Motor neuron (in vitro differentiated cells): ENCODE measurements around the gene RAET1L. TPM values are rescaled to one million over a fixed set of nuclear protein-coding genes. Genes with fewer than 3 reads are reported as not detected.

ENCODE experiments used
- ATAC-seq, 8 experiments: fragments of 200-7000 bp; cut with Tn5 transposase; replicated peaks in 6 of 8; 2 replicates each; pipeline ENCODE4 v1.8.0; 2021; ENCODE audit warnings: mild to moderate bottlenecking in 8 of 8, moderate library complexity in 8 of 8
- H3K27ac ChIP-seq, 2 donors: fragments of 250-450 bp; sonication (Bioruptor Pico); 2 replicates each; pipeline ENCODE4 v1.9.0; 2021; ENCODE audit warnings: antibody characterized with exemption in 2 of 2, mild to moderate bottlenecking in 2 of 2, moderate library complexity in 1 of 2
- H3K4me1 ChIP-seq, 2 donors: fragments of 250-450 bp; sonication (Bioruptor Pico); replicated peaks in 1 of 2; 2 replicates each; pipeline ENCODE4 v1.6.1; 2021; ENCODE audit warnings: antibody characterized with exemption in 2 of 2, mild to moderate bottlenecking in 2 of 2, moderate library complexity in 1 of 2
- H3K4me3 ChIP-seq, 5 donors: fragments of 250-450 bp; sonication (Bioruptor Pico); 2 replicates each; pipeline ENCODE4 v1.9.0; 2021; ENCODE audit warnings: antibody characterized with exemption in 5 of 5, mild to moderate bottlenecking in 5 of 5, moderate library complexity in 4 of 5
- WGBS, 10 experiments: fragments of 450-650 bp; shearing (Covaris generic); methylation state at CpG; one replicate each; pipeline ENCODE4 v1.0.0; 2022; 5-methylcytosine and 5-hydroxymethylcytosine counted together
- in situ Hi-C, 9 experiments: fragments of 400-800 bp; cut with MboI; loops; one replicate each; pipeline ENCODE4 v1.15.0; 2021; ENCODE audit warnings: low sequenced_read_pairs in 9 of 9, low pct_unique_long_range_greater_than_20kb in 2 of 9; ENCODE audit not compliant: unreplicated experiment in 9 of 9
- total RNA-seq, 8 experiments: library from RNA; unstranded; fragments of 300-600 nt; gene quantifications; 2 replicates each; pipeline versions ENCODE4 v1.2.3 to v1.2.4, GENCODE V29; 2022

The RAET1L gene
- total RNA-seq, 8 experiments from 2014 or later, result 1.9 to 55.3 (median 4.2) TPM; not detected in 4

- Histone ChIP-seq H3K4me1 (no peaks in the 10 kb centered on the region), H3K27ac (no peak overlapping the region), H3K4me3 (no peak overlapping the region)
- in situ Hi-C loops, result loop anchor here in 1 of 9 experiments (25.0 kb wide), 1 partner anchor 206 kb away; no protein-coding TSS in a partner anchor
- ATAC-seq, result no peak
- 20 to 100% (median 92%) methylated on average over 1 to 10 of the region's 13 CpGs; no CpG with 5 or more reads in 1 of the 10 experiments for WGBS, 10 experiments
Measured at GRCh38 chr6:150043096-150043495, 17.8 kb upstream of the RAET1L start.

GRCh38 chr6:150038202-150039062 is 13.1 kb upstream of the RAET1L start:
- peak in 4 of 8 experiments; percentile 9 to 82 (median 62) for ATAC-seq
- H3K4me1 ChIP-seq, result peaks cover 0 to 7% of the 10 kb centered on the region in 2 donors
- no peak overlapping the region for H3K27ac ChIP-seq
- 0 to 25% (median 3%) methylated on average over 1 to 7 of the region's 21 CpGs; no CpG with 5 or more reads in 4 of the 10 experiments for WGBS, 10 experiments
- no peak overlapping the region for H3K4me3 ChIP-seq
- in situ Hi-C loops, result loop anchor here in 1 of 9 experiments (25.0 kb wide), 1 partner anchor 201 kb away; no protein-coding TSS in a partner anchor

- H3K4me1 ChIP-seq, result peaks cover 0 to 7% of the 10 kb centered on the region in 2 donors
- in situ Hi-C loops, result loop anchor here in 1 of 9 experiments (25.0 kb wide), 1 partner anchor 200 kb away; no protein-coding TSS in a partner anchor
- H3K4me3 ChIP-seq, result no peak overlapping the region
- WGBS, 10 experiments, result 2 to 4% (median 3%) methylated on average over 5 to 26 of the region's 55 CpGs; no CpG with 5 or more reads in 7 of the 10 experiments
- peak in 6 of 8 experiments; percentile 9 to 55 (median 26) for ATAC-seq
- H3K27ac ChIP-seq, result no peak overlapping the region
Measured at GRCh38 chr6:150037526-150038201, 12.3 kb upstream of the RAET1L start.

GRCh38 chr6:150036081-150036480 is 10.7 kb upstream of the RAET1L start:
- no peak overlapping the region for H3K4me3 ChIP-seq
- no peak for ATAC-seq
- in situ Hi-C loops, result loop anchor here in 1 of 9 experiments (25.0 kb wide), 1 partner anchor 199 kb away; no protein-coding TSS in a partner anchor
- peaks cover 0 to 7% of the 10 kb centered on the region in 2 donors for H3K4me1 ChIP-seq
- 10 to 80% (median 38%) methylated on average over 1 to 3 of the region's 5 CpGs; no CpG with 5 or more reads in 6 of the 10 experiments for WGBS, 10 experiments
- no peak overlapping the region for H3K27ac ChIP-seq

- 53 to 100% (median 81%) methylated on average over 2 to 3 of the region's 6 CpGs; no CpG with 5 or more reads in 4 of the 10 experiments for WGBS, 10 experiments
- Histone ChIP-seq H3K4me1 (peaks cover 0 to 7% of the 10 kb centered on the region in 2 donors), H3K27ac (no peak overlapping the region), H3K4me3 (no peak overlapping the region)
- no peak for ATAC-seq
- in situ Hi-C loops, result loop anchor here in 1 of 9 experiments (25.0 kb wide), 1 partner anchor 196 kb away; no protein-coding TSS in a partner anchor
Measured at GRCh38 chr6:150033207-150033771, 8.0 kb upstream of the RAET1L start.

GRCh38 chr6:150032598-150032997 is 7.3 kb upstream of the RAET1L start:
- no peak for ATAC-seq
- in situ Hi-C loops, result loop anchor here in 1 of 9 experiments (25.0 kb wide), 1 partner anchor 195 kb away; no protein-coding TSS in a partner anchor

GRCh38 chr6:150030611-150031010 is 5.3 kb upstream of the RAET1L start:
- in situ Hi-C loops, result loop anchor here in 1 of 9 experiments (25.0 kb wide), 1 partner anchor 193 kb away; no protein-coding TSS in a partner anchor
- H3K4me3 ChIP-seq, result no peak overlapping the region
- no peaks in the 10 kb centered on the region for H3K4me1 ChIP-seq
- peak in 1 of 8 experiments; percentile 24 for ATAC-seq
- H3K27ac ChIP-seq, result no peak overlapping the region
- 40 to 100% (median 46%) methylated on average over 1 to 2 of the region's 3 CpGs; no CpG with 5 or more reads in 5 of the 10 experiments for WGBS, 10 experiments

More at GRCh38 chr6:150032598-150032997, 7.3 kb upstream of the RAET1L start:
- Histone ChIP-seq H3K4me1 (peaks cover 0 to 4% of the 10 kb centered on the region in 2 donors), H3K4me3 (no peak overlapping the region), H3K27ac (no peak overlapping the region)
- WGBS, 10 experiments, result 67 to 94% (median 84%) methylated on average over 2 to 8 of the region's 8 CpGs; no CpG with 5 or more reads in 1 of the 10 experiments

GRCh38 chr6:150029749-150030148 is 4.4 kb upstream of the RAET1L start:
- ATAC-seq, result no peak
- Histone ChIP-seq H3K4me1 (no peaks in the 10 kb centered on the region), H3K4me3 (no peak overlapping the region), H3K27ac (no peak overlapping the region)
- WGBS, 10 experiments, result 0 to 83% (median 49%) methylated on average over 1 to 4 of the region's 4 CpGs
- in situ Hi-C loops, result loop anchor here in 1 of 9 experiments (25.0 kb wide), 1 partner anchor 192 kb away; no protein-coding TSS in a partner anchor

GRCh38 chr6:150029276-150029675 is 3.9 kb upstream of the RAET1L start:
- 40 to 67% (median 57%) methylated on average over 1 to 2 of the region's 7 CpGs; no CpG with 5 or more reads in 7 of the 10 experiments for WGBS, 10 experiments
- in situ Hi-C loops, result loop anchor here in 1 of 9 experiments (25.0 kb wide), 1 partner anchor 192 kb away; no protein-coding TSS in a partner anchor

GRCh38 chr6:150028799-150029198 is 3.5 kb upstream of the RAET1L start:
- WGBS, 10 experiments, result 20 to 68% (median 55%) methylated on average over 1 to 4 of the region's 8 CpGs; no CpG with 5 or more reads in 4 of the 10 experiments
- in situ Hi-C loops, result loop anchor here in 1 of 9 experiments (25.0 kb wide), 1 partner anchor 191 kb away; no protein-coding TSS in a partner anchor
- no peak for ATAC-seq

More at GRCh38 chr6:150029276-150029675, 3.9 kb upstream of the RAET1L start:
- ATAC-seq, result no peak
- no peaks in the 10 kb centered on the region for H3K4me1 ChIP-seq
- H3K4me3 ChIP-seq, result no peak overlapping the region
- no peak overlapping the region for H3K27ac ChIP-seq

GRCh38 chr6:150027806-150028565 is 2.7 kb upstream of the RAET1L start:
- Histone ChIP-seq H3K4me3 (no peak overlapping the region), H3K4me1 (no peaks in the 10 kb centered on the region), H3K27ac (no peak overlapping the region)
- 30 to 100% (median 61%) methylated on average over 1 to 5 of the region's 6 CpGs; no CpG with 5 or more reads in 3 of the 10 experiments for WGBS, 10 experiments
- in situ Hi-C loops, result loop anchor here in 1 of 9 experiments (25.0 kb wide), 1 partner anchor 191 kb away; no protein-coding TSS in a partner anchor
- no peak for ATAC-seq

More at GRCh38 chr6:150028799-150029198, 3.5 kb upstream of the RAET1L start:
- Histone ChIP-seq H3K4me1 (no peaks in the 10 kb centered on the region), H3K4me3 (no peak overlapping the region), H3K27ac (no peak overlapping the region)
